ENCODE data around the gene GRIK2.

Gene GRIK2

DNA sequence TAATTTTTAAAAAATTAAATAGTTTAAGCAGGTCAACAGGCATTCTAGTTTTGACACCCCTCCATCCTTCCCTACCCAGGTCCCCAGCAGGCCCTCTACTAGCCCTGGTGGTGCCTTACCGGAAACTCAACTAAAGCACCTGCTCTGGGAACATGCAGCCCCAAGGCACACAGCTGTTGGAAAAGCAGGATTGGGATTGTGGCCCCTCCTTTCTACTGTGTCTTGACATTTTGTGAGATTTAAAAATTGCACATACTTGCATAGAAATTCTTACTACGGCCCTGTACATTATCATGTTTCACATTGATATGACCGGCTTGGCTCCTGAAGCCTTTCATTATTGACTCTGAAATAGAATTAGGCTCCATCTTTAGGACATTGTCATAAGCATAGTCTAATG, 423.2 kb downstream of the GRIK2 start:
- no peak for DNase-seq

DNA sequence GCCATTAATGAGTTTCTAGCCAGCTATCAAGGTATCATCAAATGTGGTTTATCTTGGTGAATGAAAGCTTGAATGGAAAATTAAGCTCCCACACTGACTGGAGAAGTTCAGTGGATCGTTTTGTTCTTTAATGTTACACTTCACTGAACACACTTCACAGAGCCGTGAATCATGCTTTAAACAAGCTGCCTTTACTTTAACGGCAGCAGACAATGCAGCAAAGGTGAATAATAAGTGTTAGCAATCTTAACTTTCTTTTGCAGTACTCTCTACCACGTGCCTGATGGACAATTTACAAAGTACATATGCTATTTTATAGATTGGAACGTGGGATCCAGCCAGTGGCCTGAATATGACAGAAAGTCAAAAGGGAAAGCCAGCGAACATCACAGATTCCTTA, 424.5 kb downstream of the GRIK2 start:
- no peak for DNase-seq

DNA sequence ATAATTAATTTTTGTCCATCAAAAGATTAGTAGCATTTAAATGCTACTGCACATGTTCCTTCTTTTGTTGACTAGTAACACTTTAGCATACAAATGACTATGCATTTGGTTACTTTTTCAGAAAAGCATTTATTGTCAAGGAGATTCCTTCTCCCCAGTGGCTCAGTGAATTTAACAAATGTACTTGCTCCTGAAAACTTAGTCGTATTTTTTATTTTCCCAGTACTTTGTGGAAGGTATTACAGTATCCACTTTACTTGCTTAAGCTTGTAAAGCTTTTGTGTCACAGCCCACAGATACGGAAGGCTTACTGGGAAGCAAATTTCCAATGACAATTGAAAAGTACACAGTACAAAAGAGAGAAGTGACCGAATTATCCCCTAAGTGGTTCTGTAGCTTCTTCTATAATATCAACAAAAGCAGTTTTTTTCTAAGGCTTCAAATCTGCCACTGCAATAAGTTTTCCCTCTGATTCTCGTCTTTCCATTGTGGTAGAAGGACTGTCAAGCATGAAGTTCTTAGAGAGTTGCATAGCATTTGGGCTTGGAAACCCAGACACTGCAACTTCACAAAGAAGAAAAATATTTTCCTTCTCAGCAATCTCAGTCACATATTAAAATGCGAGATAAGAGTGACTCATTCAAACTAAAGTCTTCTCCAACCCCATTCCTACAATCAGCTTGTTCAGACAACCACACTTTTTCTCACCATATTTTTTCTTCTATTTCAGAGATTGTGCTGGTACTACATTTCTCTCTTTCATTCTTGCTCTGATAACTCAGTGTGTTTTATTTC, 431.2 kb downstream of the GRIK2 start:
- no peak for DNase-seq

DNA sequence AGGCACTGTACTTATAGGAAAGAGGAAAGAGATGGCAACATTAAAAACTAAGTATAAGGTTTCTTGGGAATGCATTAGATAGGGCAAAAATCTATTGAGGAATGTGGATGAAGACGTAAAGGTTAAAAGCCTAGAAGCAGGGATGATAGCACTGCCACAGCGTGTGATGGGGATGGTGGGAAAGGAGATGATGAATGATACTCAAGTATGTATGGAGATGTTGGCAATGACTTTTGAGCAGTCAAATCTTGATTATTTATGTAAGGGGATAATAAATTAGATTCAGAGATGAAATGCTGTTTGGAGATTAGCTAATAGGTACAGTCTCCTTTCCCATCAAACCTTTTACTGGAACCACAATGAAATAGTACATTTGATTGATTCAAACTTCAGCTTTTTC, 432.8 kb downstream of the GRIK2 start:
- DNase-seq = no peak

DNA sequence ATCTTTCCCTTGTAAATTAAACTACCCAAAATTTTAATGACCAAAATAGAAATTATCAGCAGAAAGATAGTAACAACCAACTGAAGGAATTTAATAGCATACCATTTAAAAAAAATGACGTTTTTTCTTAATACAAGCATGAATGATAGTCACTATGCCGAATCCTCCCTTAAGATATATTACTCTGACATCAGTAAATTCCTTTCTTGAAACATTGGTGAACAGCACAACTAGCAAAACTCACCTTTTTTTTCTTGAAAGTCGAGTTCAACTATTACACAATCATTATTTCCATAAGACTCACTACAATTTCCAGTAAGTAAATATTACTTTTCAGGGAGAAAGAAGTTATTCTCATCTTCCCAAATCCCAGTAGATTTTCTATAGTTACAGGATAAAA, 433.2 kb downstream of the GRIK2 start:
- DNase-seq = no peak

DNA sequence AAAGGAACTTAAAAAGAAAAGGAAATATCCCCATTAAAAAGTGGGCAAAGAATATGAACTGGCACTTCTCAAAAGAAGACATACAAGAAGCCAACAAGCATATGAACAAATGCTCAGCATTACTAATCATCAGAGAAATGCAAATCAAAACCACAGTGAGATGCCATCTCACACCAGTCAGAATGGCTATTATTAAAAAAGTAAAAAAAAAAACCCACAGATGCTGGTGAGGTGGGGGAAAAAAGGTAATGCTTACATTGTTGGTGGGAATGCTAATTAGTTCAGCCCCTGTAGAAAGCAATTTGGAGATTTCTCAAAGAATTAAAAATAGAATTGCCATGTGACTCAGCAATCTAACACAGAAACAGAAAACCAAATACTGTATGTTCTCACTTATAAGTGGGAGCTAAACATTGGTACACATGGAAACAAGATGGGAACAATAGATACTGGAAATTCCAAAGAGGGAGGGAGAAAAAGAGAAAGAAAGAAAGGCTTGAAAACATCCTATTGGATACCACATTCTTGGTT, 437.1 kb downstream of the GRIK2 start:
- DNase-seq = no peak

DNA sequence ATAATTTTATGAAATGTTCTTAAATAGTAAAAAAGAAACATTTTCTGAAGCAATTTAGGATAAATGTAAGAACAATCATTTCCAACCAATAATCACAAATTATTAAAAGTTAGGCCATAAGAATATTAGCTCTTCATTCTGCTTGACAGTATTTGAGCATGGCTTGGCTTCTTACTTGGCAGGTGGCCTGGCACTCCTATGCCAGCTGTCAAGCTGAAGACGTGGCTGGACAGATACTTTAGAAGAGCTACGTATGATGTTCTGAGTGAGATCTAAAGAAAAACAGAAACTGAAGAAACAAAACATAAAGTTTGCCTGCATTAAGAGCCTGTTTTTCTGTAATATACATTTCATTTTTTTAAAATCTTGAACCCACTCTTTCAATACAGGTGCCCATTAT, 438.9 kb downstream of the GRIK2 start:
- no peak for DNase-seq

DNA sequence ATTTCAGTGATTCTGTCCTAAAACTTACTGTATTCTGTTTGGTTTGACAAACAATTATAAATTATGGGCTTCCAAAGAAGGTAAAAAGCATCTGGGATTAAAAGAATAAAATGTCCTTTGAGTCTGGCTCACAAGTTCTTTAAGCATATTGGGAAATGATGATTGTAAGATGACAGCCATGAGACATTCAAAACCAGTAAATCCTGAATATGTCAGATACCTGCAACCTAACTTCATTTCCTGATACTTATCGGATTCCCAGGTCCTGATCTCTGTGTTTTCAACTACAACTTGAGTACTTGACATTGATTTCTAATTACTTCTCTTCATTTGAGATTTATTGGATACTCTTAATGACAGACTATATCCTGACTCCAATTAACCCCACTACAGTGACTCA, 446.6 kb downstream of the GRIK2 start:
- DNase-seq = no peak

DNA sequence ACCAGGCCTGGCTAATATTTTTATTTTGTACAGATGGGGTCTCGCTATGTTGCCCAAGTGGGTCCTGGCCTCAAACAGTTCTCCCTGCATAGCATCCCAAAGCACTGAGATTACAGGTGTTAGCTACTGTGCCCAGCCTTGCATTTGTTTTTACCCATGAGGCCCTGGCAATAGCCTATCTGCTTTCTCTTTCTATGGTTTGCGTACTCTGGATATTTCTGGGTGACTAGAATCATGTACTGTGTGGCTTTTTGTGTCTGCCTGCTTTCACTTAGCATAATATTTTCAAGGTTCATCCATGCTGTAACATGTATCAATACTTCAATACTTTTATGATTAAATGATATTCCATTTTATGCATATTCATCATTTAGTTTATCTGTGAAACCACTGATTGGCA, 451.7 kb downstream of the GRIK2 start:
- DNase-seq = no peak

DNA sequence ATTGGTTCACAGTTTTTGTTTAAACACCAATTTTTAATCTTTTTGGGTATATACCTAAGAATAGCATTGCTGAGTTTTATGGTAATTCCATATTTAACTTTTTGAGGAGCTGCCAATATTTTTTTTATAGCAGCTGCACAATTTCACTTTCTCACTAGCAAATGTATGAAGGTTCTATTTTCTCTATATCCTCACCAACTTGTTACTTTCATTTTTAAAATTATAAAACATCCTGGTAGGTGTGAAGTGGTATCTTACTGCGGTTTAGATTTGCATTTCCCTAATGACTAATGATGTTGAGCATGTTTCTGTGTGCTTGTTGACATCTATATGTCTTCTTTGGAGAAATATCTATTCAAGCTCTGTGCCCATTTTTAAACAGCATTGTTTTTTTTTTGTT, 452.1 kb downstream of the GRIK2 start:
- no peak for DNase-seq

DNA sequence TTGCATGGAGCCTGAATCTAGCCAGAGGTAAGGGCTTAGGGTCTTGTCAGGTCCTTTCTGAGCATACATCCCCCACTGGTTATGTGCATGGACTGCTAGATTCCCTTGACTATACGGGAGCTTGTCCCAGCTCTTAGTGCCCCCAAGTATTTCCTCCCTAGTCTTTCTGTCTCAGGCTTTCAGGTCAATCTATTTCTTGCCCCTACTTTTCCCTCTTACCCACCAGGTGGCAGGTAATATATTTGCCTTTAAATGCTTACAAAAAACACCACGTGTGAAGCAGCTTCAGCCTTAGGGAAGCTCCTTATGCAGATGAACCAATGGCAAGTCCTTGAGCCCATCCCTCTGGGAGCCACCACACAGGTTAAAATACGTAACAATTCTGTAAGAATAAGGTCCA, 454.2 kb downstream of the GRIK2 start:
- DNase-seq = no peak

DNA sequence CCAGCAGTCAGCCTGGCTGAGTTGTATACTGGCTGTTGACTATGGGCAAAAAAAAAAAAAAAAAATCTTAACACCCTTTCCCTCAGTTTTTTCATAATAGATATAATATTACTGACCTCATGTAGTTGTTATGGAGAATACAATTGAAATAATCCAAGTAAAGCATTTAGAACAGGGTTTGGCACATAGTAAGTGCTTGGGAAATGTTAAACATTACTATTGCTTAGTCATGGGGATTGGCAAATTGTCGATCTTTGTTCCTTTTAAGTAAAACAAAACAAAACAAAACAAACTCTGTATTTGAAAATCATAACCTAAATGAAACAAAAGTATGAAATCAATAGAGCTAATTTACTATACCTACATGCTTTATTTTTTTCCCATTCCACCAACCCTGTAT, 458.4 kb downstream of the GRIK2 start:
- DNase-seq = no peak

DNA sequence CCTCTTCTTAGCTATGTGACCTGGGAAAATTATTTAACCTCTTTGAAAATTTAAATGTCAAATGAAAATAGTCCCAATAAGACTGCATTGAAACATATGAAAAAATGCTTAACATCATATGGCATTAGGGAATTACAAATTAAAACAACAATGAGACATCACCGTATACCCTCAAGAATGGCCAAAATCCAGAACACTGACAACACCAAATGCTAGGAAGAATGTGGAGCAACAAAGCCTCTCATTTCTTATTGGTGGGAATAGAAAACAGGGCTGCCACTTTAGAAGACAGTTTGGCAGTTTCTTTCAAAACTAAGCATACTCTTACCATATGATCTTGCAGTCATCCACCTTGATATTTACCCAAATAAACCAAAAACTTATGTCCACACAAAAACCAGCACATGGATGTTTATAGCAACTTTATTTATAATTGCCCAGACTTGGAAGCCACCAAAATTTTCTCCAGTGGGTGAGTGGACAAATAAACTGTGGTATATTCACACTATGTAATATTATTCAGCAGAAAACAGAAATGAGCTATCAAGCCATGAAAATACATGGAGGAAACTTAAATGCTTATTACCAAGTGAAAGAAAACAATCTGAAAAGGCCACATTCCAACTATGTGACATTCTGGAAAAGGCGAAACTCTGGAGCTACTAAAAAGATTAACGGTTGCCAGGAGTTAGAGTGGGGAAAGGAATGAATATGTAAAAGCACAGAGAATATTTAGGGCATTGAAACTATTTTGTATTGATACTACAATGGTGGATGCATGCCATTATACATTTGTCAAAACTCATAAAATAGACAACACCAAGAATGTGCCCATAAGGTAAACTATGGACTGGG, 459.9 kb downstream of the GRIK2 start:
- DNase-seq = no peak

DNA sequence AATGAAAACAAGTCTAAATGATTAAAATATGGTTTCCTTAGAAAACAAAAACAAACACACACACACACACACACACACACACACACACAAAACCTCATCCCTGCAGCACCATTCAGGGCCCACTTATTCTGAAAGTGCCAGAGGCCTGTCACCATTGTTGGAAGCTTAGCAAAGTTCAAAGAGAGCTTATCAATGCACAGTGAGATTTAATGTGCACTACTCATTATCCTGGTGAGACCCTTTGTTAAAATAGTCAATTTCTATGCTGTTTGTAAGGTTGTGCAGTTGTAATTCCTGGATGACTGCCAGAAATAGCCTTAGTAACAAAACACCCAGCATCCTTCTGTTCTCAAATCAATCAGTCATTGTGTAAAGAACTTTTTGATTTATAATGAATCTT, 482.9 kb downstream of the GRIK2 start:
- no peak for DNase-seq

DNA sequence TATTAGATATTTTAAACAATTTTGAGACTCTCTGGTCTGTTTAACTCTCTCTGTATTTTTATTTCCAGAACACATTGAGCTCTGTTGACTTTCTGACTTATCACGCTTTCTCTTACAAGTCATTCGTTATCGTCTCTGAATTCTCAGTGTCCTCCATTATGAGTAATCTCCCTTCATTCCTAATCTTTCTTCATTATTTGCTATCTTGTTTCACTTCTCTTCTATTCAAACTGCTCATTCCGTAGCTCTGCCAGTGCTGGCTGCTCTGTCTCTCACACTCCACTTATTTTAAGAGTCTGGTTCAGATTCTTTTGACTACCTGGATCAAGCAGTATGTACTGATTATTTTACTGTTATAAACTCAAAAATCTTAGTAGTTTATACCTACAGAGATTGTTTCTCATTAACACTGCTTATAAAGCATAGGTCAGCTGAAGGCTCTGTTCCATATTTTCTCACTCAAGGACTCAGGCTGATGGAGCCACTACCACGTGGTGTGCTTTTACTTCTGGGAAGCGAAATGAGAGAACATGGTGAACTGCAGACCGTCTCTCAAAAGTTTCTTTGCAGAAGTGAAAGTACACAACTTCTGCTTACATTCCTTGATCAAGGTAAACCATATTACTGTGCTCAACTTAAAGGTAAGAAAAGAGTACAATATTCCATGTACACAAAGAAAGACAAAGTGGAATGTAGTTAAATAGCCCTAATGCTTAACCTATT, 485.2 kb downstream of the GRIK2 start:
- no peak for DNase-seq

DNA sequence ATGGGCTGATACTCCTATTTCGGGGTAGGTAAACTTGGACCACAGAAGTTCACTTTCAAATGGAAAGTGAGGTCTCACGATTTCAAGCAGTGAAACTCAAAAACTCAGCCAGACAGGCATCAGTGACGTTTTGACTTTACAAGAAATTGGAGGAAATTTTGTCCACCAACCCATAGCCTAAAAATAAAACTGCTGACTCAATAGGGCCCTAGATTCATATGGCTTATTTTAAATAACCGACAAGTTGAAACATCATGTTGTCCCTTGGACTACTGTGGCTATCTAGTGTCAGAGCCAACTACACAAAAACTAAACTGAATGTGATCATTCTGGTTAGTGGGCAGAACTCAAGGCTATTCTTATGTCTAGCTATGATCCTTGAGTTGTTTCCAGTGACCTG, 486.3 kb downstream of the GRIK2 start:
- DNase-seq = no peak

DNA sequence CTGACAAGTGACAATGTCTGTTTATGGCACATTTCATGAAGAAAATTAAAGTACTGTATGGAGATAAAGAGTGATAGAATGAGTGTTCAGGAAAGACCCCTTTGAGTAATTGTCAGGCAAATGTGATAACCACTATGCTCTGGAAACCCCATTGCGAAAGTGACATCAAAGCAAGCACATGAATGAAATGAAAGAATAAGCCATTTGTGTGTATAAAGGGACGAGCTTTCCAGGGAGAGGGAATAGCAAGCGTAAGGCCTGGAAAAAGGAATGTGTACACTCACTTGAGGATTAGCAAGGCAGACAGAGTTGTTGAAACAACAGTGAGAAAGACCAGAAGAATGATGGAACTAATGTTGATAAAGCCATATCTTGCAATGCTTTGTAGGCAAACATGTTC, 490.0 kb downstream of the GRIK2 start:
- DNase-seq = no peak

DNA sequence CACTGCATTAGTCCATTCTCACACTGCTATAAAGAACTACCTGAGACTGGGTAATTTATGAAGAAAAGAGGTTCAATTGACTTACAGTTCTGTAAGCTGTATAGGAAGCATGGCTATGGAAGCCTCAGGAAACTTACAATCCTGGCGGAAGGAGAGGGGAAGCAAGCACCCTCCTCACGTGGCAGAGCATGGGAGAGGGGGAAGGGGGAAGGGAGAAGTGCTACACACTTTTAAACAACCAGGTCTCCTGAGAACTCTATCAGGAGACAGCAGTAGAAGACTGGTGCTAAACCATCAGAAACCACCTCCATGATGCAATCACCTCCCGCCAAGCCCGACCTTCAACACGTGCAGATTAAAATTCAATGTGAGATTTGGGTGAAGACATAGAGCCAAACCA, 494.0 kb downstream of the GRIK2 start:
- no peak for DNase-seq

DNA sequence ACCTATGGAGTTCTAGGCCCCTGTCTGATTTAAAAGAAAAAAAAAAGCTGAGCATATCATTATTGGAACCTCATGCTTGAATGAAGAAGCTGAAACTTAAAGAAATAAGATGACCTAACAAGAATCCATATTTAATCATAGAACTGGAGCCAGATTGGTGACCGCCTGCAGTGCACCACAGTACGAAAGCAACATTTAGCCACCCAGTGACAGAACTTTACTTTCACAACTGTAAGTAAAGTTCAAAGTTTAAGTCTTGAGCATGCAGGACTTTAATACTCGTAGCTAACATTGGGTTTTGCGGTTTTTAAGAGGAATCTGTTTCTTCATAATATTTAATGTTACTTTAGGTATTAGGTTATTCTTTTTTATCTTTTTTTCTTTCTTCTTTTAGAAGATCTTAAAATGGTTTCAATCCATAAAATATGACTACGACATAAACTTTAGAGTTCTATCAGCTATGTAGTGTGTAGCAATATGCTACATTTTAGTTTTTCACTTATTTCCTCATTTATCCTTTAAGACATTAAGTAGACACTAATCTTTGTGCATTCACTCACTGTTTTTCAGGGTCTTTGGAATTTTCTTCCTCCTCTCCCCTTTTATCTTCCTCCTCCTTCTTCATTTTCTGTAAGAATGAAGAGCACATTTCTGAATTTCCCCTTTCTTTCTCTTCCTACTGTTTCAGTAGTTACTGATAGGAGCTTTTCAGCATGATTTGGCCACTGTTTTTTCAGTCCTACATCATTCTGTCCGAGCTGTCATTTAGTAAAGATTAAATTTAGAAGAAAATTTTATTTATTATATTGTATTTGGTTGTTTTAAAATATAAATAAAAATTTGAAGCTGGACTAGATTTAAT, 514.1 kb downstream of the GRIK2 start:
- no peak for DNase-seq

DNA sequence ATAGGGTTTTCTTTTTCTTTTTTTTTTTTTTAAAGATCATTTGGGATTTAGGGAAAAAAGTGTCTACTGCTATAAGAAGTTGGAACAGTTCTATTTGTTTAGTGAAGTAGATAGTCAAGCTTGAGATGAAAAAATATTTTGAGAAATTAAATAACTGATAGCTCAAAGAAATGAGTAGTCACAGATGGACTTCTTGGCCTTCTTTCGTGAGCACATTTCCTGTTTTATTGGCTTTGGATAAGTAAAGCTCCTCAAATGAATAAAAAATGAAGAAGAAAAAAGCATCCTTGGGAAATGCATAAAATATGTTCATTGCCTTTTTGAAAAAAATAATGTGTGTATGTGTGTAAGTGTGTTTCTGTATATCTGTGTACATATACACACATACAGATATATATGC, 515.9 kb downstream of the GRIK2 start:
- no peak for DNase-seq

DNA sequence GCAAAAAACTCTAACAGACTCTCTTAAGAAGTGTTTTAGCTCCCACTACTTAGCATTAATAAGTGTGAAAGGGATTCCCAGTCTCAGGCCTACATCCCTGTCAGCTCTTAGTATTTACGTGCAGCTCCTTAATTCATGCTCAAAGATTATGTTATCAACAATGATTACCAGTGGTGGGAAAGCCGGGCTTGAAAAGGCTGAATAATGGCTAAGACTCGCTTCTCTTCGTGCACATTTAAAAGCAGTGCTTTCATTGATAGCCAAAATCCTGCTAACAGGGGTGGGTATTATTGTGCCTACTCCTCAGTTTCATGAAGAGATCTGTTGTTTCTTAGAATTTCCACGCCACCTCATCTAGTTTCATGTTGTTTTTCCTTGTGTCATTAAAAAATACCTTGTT, 518.8 kb downstream of the GRIK2 start:
- no peak for DNase-seq

DNA sequence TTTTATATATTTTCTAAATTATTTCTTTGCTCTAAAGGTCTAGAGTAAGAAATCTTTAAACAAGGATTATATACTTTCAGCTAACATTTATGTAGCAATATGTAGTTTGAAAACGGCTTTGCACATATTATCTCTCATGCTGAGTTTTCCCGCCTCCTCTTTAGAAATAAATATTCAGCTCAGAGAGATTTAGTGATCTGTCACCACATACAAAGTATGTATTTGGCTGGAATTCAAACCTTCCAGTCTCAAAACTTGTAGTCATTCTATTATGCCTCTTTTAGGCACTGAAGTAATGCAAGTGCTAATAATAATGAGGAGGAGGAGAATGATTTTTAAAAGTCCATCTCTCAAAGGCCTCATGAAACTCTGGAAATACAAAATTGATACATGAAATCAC, 525.0 kb downstream of the GRIK2 start:
- DNase-seq = no peak
